ENCODE measurements around the gene LGALSL.

DNA sequence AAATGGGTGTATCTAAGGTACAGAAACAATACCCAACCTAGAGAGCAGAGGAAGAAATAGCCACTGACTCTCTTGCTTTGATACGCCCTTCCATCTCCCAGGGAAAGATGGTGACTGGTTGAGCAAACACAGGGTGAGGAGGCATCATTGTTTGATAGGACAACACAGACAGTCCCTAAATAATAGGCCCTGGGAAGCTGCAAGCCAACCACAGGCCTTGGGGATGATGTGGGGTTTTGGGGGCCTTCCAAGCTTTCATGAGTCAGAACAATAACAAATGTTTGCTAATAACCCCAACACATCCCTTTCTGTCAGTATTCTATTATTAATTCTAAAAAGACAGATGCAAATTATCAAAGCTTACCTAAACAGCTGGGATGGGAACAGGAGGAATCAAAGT lies 9.8 kb downstream of the LGALSL start:
- TF ChIP-seq, protein P1, sequence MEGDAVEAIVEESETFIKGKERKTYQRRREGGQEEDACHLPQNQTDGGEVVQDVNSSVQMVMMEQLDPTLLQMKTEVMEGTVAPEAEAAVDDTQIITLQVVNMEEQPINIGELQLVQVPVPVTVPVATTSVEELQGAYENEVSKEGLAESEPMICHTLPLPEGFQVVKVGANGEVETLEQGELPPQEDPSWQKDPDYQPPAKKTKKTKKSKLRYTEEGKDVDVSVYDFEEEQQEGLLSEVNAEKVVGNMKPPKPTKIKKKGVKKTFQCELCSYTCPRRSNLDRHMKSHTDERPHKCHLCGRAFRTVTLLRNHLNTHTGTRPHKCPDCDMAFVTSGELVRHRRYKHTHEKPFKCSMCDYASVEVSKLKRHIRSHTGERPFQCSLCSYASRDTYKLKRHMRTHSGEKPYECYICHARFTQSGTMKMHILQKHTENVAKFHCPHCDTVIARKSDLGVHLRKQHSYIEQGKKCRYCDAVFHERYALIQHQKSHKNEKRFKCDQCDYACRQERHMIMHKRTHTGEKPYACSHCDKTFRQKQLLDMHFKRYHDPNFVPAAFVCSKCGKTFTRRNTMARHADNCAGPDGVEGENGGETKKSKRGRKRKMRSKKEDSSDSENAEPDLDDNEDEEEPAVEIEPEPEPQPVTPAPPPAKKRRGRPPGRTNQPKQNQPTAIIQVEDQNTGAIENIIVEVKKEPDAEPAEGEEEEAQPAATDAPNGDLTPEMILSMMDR (IDR thresholded peaks at IDR 0.05), result no peak
- TF ChIP-seq POLR2AphosphoS5 (IDR thresholded peaks at IDR 0.05; ENCODE audit: insufficient read depth in 1 of 2, low read depth in 1 of 2) (no peak), POLR2A (IDR thresholded peaks at IDR 0.05) (no peak)

All from vagina (tissue), 2 donors.